Measurements from ENCODE around the gene OTULIN. TPM values are rescaled to one million over a fixed set of nuclear protein-coding genes. Genes with fewer than 3 reads are reported as not detected.
A peak's percentile ranks its signal among the peaks of the same experiment; 100 is the strongest.

OTULIN gene
- total RNA-seq, 4 donors from 2014 or later: 37.7 to 59.2 (median 43.1) TPM

- 56 to 57% methylated on average over 4 of the region's 4 CpGs for WGBS, 2 donors
- TF ChIP-seq POLR2A (IDR thresholded peaks at IDR 0.05) (no peak), EP300 (IDR thresholded peaks at IDR 0.05) (no peak), CTCF (IDR thresholded peaks at IDR 0.05) (no peak)
- no peak overlapping the region for H3K27ac ChIP-seq
- DNase-seq (ENCODE audit: low spot score in 2 of 2): no peak
- no peaks in the 10 kb centered on the region for H3K9me3 ChIP-seq
- H3K4me3 ChIP-seq: no peak overlapping the region
- H3K27me3 ChIP-seq: no peaks in the 10 kb centered on the region
- no peaks in the 10 kb centered on the region for H3K4me1 ChIP-seq
- H3K36me3 ChIP-seq: no peaks in the 10 kb centered on the region
Observed at GRCh38 chr5:14655146-14655741, 9.3 kb upstream of the OTULIN start.

- H3K4me3 ChIP-seq: no peak overlapping the region
- H3K4me1 ChIP-seq: no peaks in the 10 kb centered on the region
- no peaks in the 10 kb centered on the region for H3K9me3 ChIP-seq
- H3K27ac ChIP-seq: no peak overlapping the region
- DNase-seq (ENCODE audit: low spot score in 2 of 2): no peak
- TF ChIP-seq EP300 (IDR thresholded peaks at IDR 0.05) (no peak), CTCF (IDR thresholded peaks at IDR 0.05) (no peak)
- WGBS, 2 donors: 45 to 46% methylated on average over 2 of the region's 2 CpGs
- H3K27me3 ChIP-seq: no peaks in the 10 kb centered on the region
- no peaks in the 10 kb centered on the region for H3K36me3 ChIP-seq
Observed at GRCh38 chr5:14656898-14657297, 7.6 kb upstream of the OTULIN start.

GRCh38 chr5:14659821-14660607 lies 4.5 kb upstream of the OTULIN start:
- Histone ChIP-seq H3K4me3 (no peak overlapping the region), H3K36me3 (no peaks in the 10 kb centered on the region), H3K27me3 (no peaks in the 10 kb centered on the region), H3K27ac (no peak overlapping the region), H3K4me1 (peaks cover 3 to 10% (median 7%) of the 10 kb centered on the region in 4 donors), H3K9me3 (no peaks in the 10 kb centered on the region)
- WGBS, 2 donors: 95 to 96% methylated on average over 3 of the region's 3 CpGs
- no peak for DNase-seq (ENCODE audit: low spot score in 2 of 2)
- no peak for TF ChIP-seq CTCF (IDR thresholded peaks at IDR 0.05)
- no peak for TF ChIP-seq POLR2A (IDR thresholded peaks at IDR 0.05)
- no peak for TF ChIP-seq EP300 (IDR thresholded peaks at IDR 0.05)

GRCh38 chr5:14660833-14661232 lies 3.7 kb upstream of the OTULIN start:
- no peaks in the 10 kb centered on the region for H3K36me3 ChIP-seq
- no peaks in the 10 kb centered on the region for H3K9me3 ChIP-seq
- TF ChIP-seq POLR2A (IDR thresholded peaks at IDR 0.05) (no peak), CTCF (IDR thresholded peaks at IDR 0.05) (no peak), EP300 (IDR thresholded peaks at IDR 0.05) (no peak)
- H3K4me1 ChIP-seq: peaks cover 3 to 13% (median 9%) of the 10 kb centered on the region in 4 donors
- no peak overlapping the region for H3K4me3 ChIP-seq
- no peaks in the 10 kb centered on the region for H3K27me3 ChIP-seq
- no peak for DNase-seq (ENCODE audit: low spot score in 2 of 2)
- 89 to 92% methylated on average over 2 of the region's 2 CpGs for whole genome bisulfite sequencing, 2 donors
- H3K27ac ChIP-seq: no peak overlapping the region

GRCh38 chr5:14662721-14663260 lies 1.7 kb upstream of the OTULIN start:
- TF ChIP-seq EP300 (IDR thresholded peaks at IDR 0.05) (no peak), POLR2A (IDR thresholded peaks at IDR 0.05) (no peak), CTCF (IDR thresholded peaks at IDR 0.05) (no peak)
- Histone ChIP-seq H3K36me3 (no peaks in the 10 kb centered on the region), H3K4me3 (no peak overlapping the region), H3K4me1 (peaks cover 3 to 33% (median 21%) of the 10 kb centered on the region in 4 donors), H3K27me3 (no peaks in the 10 kb centered on the region), H3K9me3 (no peaks in the 10 kb centered on the region), H3K27ac (peak overlapping the region in 1 of 4 donors; percentile 95)
- DNase-seq (ENCODE audit: low spot score in 2 of 2): no peak
- WGBS, 2 donors: 95 to 97% methylated on average over 7 of the region's 7 CpGs

All from tibial nerve (tissue), 4 donors.